Gastroesophageal sphincter (tissue), 4 donors: ENCODE results near the gene SMTN. TPM values are rescaled to one million over a fixed set of nuclear protein-coding genes. Genes with fewer than 3 reads are reported as not detected.
"Not testable (repeated sequence)": the region's sequence is repeated elsewhere in the genome, so short reads cannot be mapped to it uniquely, and the experiment has no call there.

ENCODE experiments used
- ATAC-seq: fragments of 150-250 bp; one replicate; pipeline ENCODE4 v1.9.1; 2016; ENCODE audit warnings: mild to moderate bottlenecking, moderate library complexity
- H3K27ac ChIP-seq, 4 donors: fragments of 200-600 bp; sonication (generic) in 3 of 4; 1 replicate in 3 of 4; 2 replicates in 1 of 4; pipeline ENCODE4 v1.5.1; 2016 to 2019
- H3K27me3 ChIP-seq: fragments of 200-600 bp; sonication (generic); one replicate; pipeline ENCODE4 v1.5.1; 2019
- H3K36me3 ChIP-seq, 2 donors: fragments of 200-600 bp; sonication (generic); one replicate each; pipeline ENCODE4 v1.5.1; 2019; ENCODE audit warnings: control low read depth in 1 of 2
- H3K4me1 ChIP-seq, 3 donors: fragments of 200-600 bp; sonication (generic); 1 replicate in 2 of 3; 2 replicates in 1 of 3; pipeline ENCODE4 v1.5.1; 2016 to 2019; ENCODE audit warnings: control low read depth in 2 of 3
- H3K4me3 ChIP-seq, 2 donors: fragments of 200-600 bp; sonication (generic); one replicate each; pipeline ENCODE4 v1.5.1; 2019; ENCODE audit warnings: mild to moderate bottlenecking in 1 of 2, moderate library complexity in 1 of 2
- H3K9me3 ChIP-seq, 3 donors: fragments of 200-600 bp; sonication (generic); one replicate each; pipeline ENCODE4 v1.5.1; 2017 to 2019; ENCODE audit warnings: control low read depth in 2 of 3
- CTCF ChIP-seq, 4 experiments: fragments of 200-600 bp in 2 of 4; fragments of 450-650 bp in 2 of 4; sonication (generic) in 1 of 4; IDR thresholded peaks; one replicate each; pipeline ENCODE4 v1.5.1; 2017 to 2019; ENCODE audit warnings: antibody characterized with exemption in 4 of 4, mild to moderate bottlenecking in 2 of 4, moderate library complexity in 2 of 4
- EP300 ChIP-seq: sonication (generic); formaldehyde crosslinking; IDR thresholded peaks from one replicate; pipeline ENCODE4 v1.6.1; 2017; ENCODE audit warnings: antibody characterized with exemption, mild to moderate bottlenecking
- POLR2A ChIP-seq, 2 donors: fragments of 450-650 bp; IDR thresholded peaks; one replicate each; pipeline ENCODE4 v1.6.1; 2017; ENCODE audit warnings: antibody characterized with exemption in 2 of 2, mild to moderate bottlenecking in 2 of 2, moderate library complexity in 1 of 2
- POLR2AphosphoS5 ChIP-seq: sonication (generic); formaldehyde crosslinking; IDR thresholded peaks from one replicate; pipeline ENCODE4 v1.6.1; 2017; ENCODE audit warnings: antibody characterized with exemption
- WGBS, 2 donors: methylation state at CpG; one replicate each; pipeline ENCODE4 v1.1.5; 2018; ENCODE audit warnings: low coverage in 1 of 2; 5-methylcytosine and 5-hydroxymethylcytosine counted together
- total RNA-seq, 4 donors: library from RNA; depleted of rRNA; stranded (reverse); fragments of >200 nt; gene quantifications; one replicate each; pipeline ENCODE4 v1.1.0, GENCODE V29; 2016

The SMTN gene
- total RNA-seq, 4 donors from 2014 or later: 900 to 1,687 (median 1,274) TPM

- 62 to 100% methylated on average over 1 to 5 of the region's 5 CpGs for WGBS, 2 donors
- H3K4me3 ChIP-seq: no peak overlapping the region
- no peaks in the 10 kb centered on the region for H3K36me3 ChIP-seq
- H3K27ac ChIP-seq: peak overlapping the region in 3 of 4 donors; percentile 87 to 92 (median 92)
- peaks cover 8 to 49% (median 9%) of the 10 kb centered on the region in 3 donors for H3K4me1 ChIP-seq
- no peaks in the 10 kb centered on the region for H3K9me3 ChIP-seq
- no peak for TF ChIP-seq POLR2AphosphoS5
- no peak for TF ChIP-seq CTCF (IDR thresholded peaks at IDR 0.05)
- TF ChIP-seq EP300: no peak
- TF ChIP-seq POLR2A (IDR thresholded peaks at IDR 0.05): no peak
- no peaks in the 10 kb centered on the region for H3K27me3 ChIP-seq
- ATAC-seq: no peak
Observed at GRCh38 chr22:31056986-31057599, 24.0 kb upstream of the SMTN start.

- ATAC-seq, H3K4me3 ChIP-seq, H3K27me3 ChIP-seq, H3K36me3 ChIP-seq, H3K9me3 ChIP-seq: not testable (repeated sequence)
- H3K27ac ChIP-seq: peak overlapping the region in 1 of 4 donors; percentile 37
- WGBS, 2 donors: 0% methylated on average over 1 of the region's 6 CpGs; no CpG with 5 or more reads in 1 of the 2 donors
- H3K4me1 ChIP-seq: peaks cover 8 to 26% (median 9%) of the 10 kb centered on the region in 3 donors
Observed at GRCh38 chr22:31059663-31060062, 21.5 kb upstream of the SMTN start.

- TF ChIP-seq EP300: no peak
- no peak for TF ChIP-seq POLR2AphosphoS5
- TF ChIP-seq CTCF (IDR thresholded peaks at IDR 0.05): no peak
- no peak for TF ChIP-seq POLR2A (IDR thresholded peaks at IDR 0.05)
- no peak overlapping the region for H3K4me3 ChIP-seq
- no peak for ATAC-seq
- 50 to 68% methylated on average over 1 to 2 of the region's 2 CpGs for WGBS, 2 donors
- no peak overlapping the region for H3K27ac ChIP-seq
- no peaks in the 10 kb centered on the region for H3K4me1 ChIP-seq
- no peaks in the 10 kb centered on the region for H3K27me3 ChIP-seq
- no peaks in the 10 kb centered on the region for H3K36me3 ChIP-seq
- no peaks in the 10 kb centered on the region for H3K9me3 ChIP-seq
Observed at GRCh38 chr22:31062566-31063230, 18.4 kb upstream of the SMTN start.

- no peak overlapping the region for H3K4me3 ChIP-seq
- no peak for ATAC-seq
- TF ChIP-seq CTCF (IDR thresholded peaks at IDR 0.05): no peak
- no peak for TF ChIP-seq POLR2A (IDR thresholded peaks at IDR 0.05)
- no peak for TF ChIP-seq EP300
- TF ChIP-seq POLR2AphosphoS5: no peak
- no peak overlapping the region for H3K27ac ChIP-seq
- H3K36me3 ChIP-seq: no peaks in the 10 kb centered on the region
- H3K9me3 ChIP-seq: no peaks in the 10 kb centered on the region
- no peaks in the 10 kb centered on the region for H3K27me3 ChIP-seq
- 78 to 93% methylated on average over 6 of the region's 6 CpGs for WGBS, 2 donors
- H3K4me1 ChIP-seq: no peaks in the 10 kb centered on the region
Observed at GRCh38 chr22:31064369-31064768, 16.7 kb upstream of the SMTN start.

- Histone ChIP-seq H3K36me3 (no peaks in the 10 kb centered on the region), H3K9me3 (no peaks in the 10 kb centered on the region), H3K27me3 (no peaks in the 10 kb centered on the region), H3K4me3 (no peak overlapping the region), H3K27ac (no peak overlapping the region), H3K4me1 (no peaks in the 10 kb centered on the region)
- ATAC-seq: no peak
- TF ChIP-seq POLR2AphosphoS5 (no peak), POLR2A (IDR thresholded peaks at IDR 0.05) (no peak), EP300 (no peak)
- WGBS, 2 donors: 50 to 80% methylated on average over 1 of the region's 11 CpGs
Observed at GRCh38 chr22:31068970-31069369, 12.1 kb upstream of the SMTN start.

GRCh38 chr22:31069691-31070314 is 11.3 kb upstream of the SMTN start:
- not testable (repeated sequence) for ATAC-seq, H3K36me3 ChIP-seq, H3K4me1 ChIP-seq, H3K4me3 ChIP-seq, H3K27me3 ChIP-seq, H3K27ac ChIP-seq, H3K9me3 ChIP-seq
- 88 to 91% methylated on average over 2 to 4 of the region's 6 CpGs for WGBS, 2 donors

GRCh38 chr22:31073125-31073524 is 8.0 kb upstream of the SMTN start:
- H3K9me3 ChIP-seq, H3K27ac ChIP-seq, H3K27me3 ChIP-seq, H3K4me3 ChIP-seq, H3K36me3 ChIP-seq, ATAC-seq: not testable (repeated sequence)
- peaks cover 0 to 14% (median 0%) of the 10 kb centered on the region in 3 donors for H3K4me1 ChIP-seq
- 81 to 82% methylated on average over 5 to 6 of the region's 9 CpGs for WGBS, 2 donors

- not testable (repeated sequence) for H3K27me3 ChIP-seq, ATAC-seq, H3K36me3 ChIP-seq, H3K9me3 ChIP-seq, H3K27ac ChIP-seq, H3K4me3 ChIP-seq
- WGBS, 2 donors: 81 to 83% methylated on average over 1 to 2 of the region's 5 CpGs
- H3K4me1 ChIP-seq: peaks cover 0 to 14% (median 0%) of the 10 kb centered on the region in 3 donors
Observed at GRCh38 chr22:31073545-31074145, 7.5 kb upstream of the SMTN start.
